GM11168 (cell line): Measurements from ENCODE around the gene TMEM184B.

ENCODE experiments used
- in situ Hi-C: fragments of 300-500 bp; cut with MboI; formaldehyde crosslinking; loops from one replicate; pipeline ENCODE4 v1.12.0; 2022; ENCODE audit warnings: low sequenced_read_pairs; ENCODE audit not compliant: unreplicated experiment

The TMEM184B gene

DNA sequence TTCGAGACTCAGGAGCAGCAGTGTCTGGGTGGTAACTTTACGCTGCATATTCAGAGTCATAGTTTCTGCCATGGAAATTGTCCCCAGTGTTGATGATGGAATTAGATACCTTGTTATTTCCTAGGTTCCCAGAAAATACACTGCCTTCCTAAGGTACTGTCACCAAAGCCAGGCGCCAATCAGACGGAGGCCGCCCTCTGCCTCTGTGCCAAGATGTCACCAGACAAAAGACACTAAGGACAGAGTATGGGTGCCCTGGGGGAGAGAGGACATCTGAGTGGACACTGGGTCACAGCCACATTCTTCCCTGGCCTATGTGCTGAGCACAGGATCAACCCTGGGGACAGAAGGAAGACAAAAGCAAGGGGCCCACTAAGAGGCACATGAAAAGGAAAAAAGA, 102.3 kb downstream of the TMEM184B start:
- in situ Hi-C loops = no loop called here
